Left lung (tissue), 10 donors: ENCODE data around the gene CMTM7. TPM values are rescaled to one million over a fixed set of nuclear protein-coding genes. Genes with fewer than 3 reads are reported as not detected.
A peak's percentile ranks its signal among the peaks of the same experiment; 100 is the strongest.
"Not testable (repeated sequence)": the region's sequence is repeated elsewhere in the genome, so short reads cannot be mapped to it uniquely, and the experiment has no call there.

Experiments used
- ATAC-seq: fragments of 200-7000 bp; cut with Tn5 transposase; one replicate; pipeline ENCODE4 v1.9.1; 2020; ENCODE audit warnings: moderate library complexity
- DNase-seq, 4 donors: peaks; one replicate each; pipeline ENCODE4 v3.0.0-alpha.2; 2013 to 2020
- H3K27ac ChIP-seq, 2 donors: fragments of 200-600 bp; sonication (generic) in 1 of 2; one replicate each; pipeline versions ENCODE4 v1.5.0 to v1.8.0; 2020 to 2021
- H3K27me3 ChIP-seq, 2 donors: fragments of 200-600 bp; sonication (generic) in 1 of 2; one replicate each; pipeline versions ENCODE4 v1.5.0 to v1.8.0; 2020 to 2021
- H3K36me3 ChIP-seq, 2 donors: fragments of 200-600 bp; sonication (generic) in 1 of 2; one replicate each; pipeline versions ENCODE4 v1.5.0 to v1.8.0; 2020 to 2021
- H3K4me1 ChIP-seq, 2 donors: fragments of 200-600 bp; one replicate each; pipeline ENCODE4 v1.8.0; 2021
- H3K4me3 ChIP-seq, 2 donors: fragments of 200-600 bp; sonication (generic) in 1 of 2; one replicate each; pipeline versions ENCODE4 v1.5.0 to v1.8.0; 2020 to 2021; ENCODE audit warnings: mild to moderate bottlenecking in 1 of 2
- H3K9me3 ChIP-seq, 2 donors: fragments of 200-600 bp; sonication (generic) in 1 of 2; one replicate each; pipeline versions ENCODE4 v1.5.0 to v1.8.0; 2020 to 2021
- intact Hi-C, 2 donors: fragments of 100-400 bp; cut with DNase I; formaldehyde crosslinking; loops; one replicate each; pipeline versions ENCODE4 v1.11.2 to v1.14.2; 2022
- polyA plus RNA-seq, 6 donors: library from polyadenylated mRNA; unstranded; fragments of 120-200 nt; gene quantifications; one replicate each; pipeline ENCODE4 v1.2.1, GENCODE V29; 2013; ENCODE audit not compliant: insufficient read length in 6 of 6
- total RNA-seq, 2 donors: library from RNA; stranded (reverse); fragmentation: NEBNext Ultra II Directional; extraction: Animal tissue kit (Norgen Biotek cat#: 25700); gene quantifications; one replicate each; pipeline ENCODE4 v1.2.1, GENCODE V29; 2021
- TF ChIP-seq, protein P1 (sequence below), 2 donors: fragments of 200-600 bp; sonication (generic) in 1 of 2; IDR thresholded peaks; one replicate each; pipeline versions ENCODE4 v1.5.0 to v1.8.0; 2021; ENCODE audit warnings: antibody characterized with exemption in 2 of 2
- donor health status: DM: no; HTN: yes; CAD: no.
- donor health status: DM: no; HTN: no; CAD: no.

The CMTM7 gene
- total and polyA plus RNA-seq, 8 donors, result 46.7 to 80.5 (median 68.4) TPM

DNA sequence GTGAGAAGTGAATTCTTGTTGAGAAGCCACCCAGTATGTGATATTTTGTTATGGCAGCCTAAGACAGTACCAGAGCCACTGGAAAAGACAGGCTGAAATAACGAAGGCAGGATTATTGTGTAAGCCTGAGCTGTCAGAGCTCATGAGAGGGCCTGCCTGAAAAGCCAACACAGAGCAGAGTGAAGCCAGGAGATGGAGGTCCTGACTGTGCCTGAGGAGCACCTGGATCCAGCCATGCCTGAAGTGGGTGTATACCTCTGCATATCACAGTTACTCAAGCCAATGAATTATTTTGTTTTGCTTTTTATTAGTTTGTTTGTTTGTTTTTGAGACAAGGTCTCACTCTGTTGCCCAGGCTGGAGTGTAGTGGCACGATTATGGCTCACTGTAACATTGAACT, 4.1 kb upstream of the CMTM7 start:
- peaks cover 0 to 8% of the 10 kb centered on the region in 2 donors for H3K4me1 ChIP-seq
- ATAC-seq, result no peak
- TF ChIP-seq, protein P1, sequence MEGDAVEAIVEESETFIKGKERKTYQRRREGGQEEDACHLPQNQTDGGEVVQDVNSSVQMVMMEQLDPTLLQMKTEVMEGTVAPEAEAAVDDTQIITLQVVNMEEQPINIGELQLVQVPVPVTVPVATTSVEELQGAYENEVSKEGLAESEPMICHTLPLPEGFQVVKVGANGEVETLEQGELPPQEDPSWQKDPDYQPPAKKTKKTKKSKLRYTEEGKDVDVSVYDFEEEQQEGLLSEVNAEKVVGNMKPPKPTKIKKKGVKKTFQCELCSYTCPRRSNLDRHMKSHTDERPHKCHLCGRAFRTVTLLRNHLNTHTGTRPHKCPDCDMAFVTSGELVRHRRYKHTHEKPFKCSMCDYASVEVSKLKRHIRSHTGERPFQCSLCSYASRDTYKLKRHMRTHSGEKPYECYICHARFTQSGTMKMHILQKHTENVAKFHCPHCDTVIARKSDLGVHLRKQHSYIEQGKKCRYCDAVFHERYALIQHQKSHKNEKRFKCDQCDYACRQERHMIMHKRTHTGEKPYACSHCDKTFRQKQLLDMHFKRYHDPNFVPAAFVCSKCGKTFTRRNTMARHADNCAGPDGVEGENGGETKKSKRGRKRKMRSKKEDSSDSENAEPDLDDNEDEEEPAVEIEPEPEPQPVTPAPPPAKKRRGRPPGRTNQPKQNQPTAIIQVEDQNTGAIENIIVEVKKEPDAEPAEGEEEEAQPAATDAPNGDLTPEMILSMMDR (IDR thresholded peaks at IDR 0.05), result no peak
- no peak overlapping the region for H3K27ac ChIP-seq
- H3K4me3 ChIP-seq, result no peak overlapping the region
- no peaks in the 10 kb centered on the region for H3K36me3 ChIP-seq
- no peaks in the 10 kb centered on the region for H3K9me3 ChIP-seq
- H3K27me3 ChIP-seq, result no peaks in the 10 kb centered on the region
- intact Hi-C loops, result no loop called here
- DNase-seq, result no peak

DNA sequence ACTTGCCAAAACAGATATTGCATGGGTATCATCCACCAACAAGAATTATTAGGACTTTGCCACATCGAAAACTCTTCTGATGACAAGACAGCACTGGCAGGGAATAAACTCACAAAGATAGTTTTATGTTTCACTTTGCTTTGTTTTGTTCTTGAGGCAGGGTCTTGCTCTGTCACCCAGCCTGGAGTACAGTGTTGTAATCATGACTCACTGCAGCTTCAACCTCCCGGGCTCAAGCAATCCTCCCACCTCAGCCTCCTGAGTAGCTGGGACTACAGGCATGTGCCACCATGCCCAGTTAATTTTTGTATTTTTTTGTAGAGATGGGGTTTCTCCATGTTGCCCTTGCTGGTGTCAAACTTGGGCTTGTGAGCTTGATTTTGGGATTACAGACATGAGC, 2.1 kb upstream of the CMTM7 start:
- H3K4me3 ChIP-seq, H3K27ac ChIP-seq, DNase-seq, H3K36me3 ChIP-seq, ATAC-seq, H3K27me3 ChIP-seq, intact Hi-C loops, H3K9me3 ChIP-seq: not testable (repeated sequence)
- H3K4me1 ChIP-seq, result peaks cover 0 to 27% of the 10 kb centered on the region in 2 donors

GRCh38 chr3:32392536-32393302, 1.1 kb downstream of the CMTM7 start:
- TF ChIP-seq, protein P1 (IDR thresholded peaks at IDR 0.05), result no peak
- Histone ChIP-seq H3K36me3 (no peaks in the 10 kb centered on the region), H3K27ac (peak overlapping the region; percentile 87 to 96), H3K27me3 (no peaks in the 10 kb centered on the region), H3K4me1 (peaks cover 0 to 54% of the 10 kb centered on the region in 2 donors), H3K4me3 (peak overlapping the region; percentile 90 to 91), H3K9me3 (no peaks in the 10 kb centered on the region)
- intact Hi-C loops, result no loop called here
- peak; percentile 77 for ATAC-seq
- DNase-seq, result peak in 3 of 4 donors; percentile 55 to 69 (median 68)

DNA sequence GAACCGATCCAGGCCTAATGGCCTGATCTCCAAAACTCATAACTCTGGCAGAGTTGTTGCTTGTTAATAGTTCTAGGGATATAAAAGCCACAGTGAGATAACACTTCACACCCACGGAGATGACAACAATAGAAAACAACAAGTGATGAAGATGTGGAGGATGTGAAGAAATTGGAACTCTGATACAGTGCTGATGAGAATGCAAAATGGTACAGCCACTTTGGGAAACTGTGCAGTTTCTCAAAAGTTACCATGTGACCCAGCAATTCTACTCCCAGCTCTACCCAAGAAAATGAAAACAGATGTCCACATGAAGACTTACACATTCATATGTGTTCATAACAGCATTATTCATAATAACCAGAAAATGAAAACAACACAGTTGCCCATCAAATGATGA, 3.8 kb downstream of the CMTM7 start:
- DNase-seq, result no peak
- H3K27me3 ChIP-seq, result no peaks in the 10 kb centered on the region
- intact Hi-C loops, result no loop called here
- H3K4me3 ChIP-seq, result no peak overlapping the region
- ATAC-seq, result no peak
- no peaks in the 10 kb centered on the region for H3K36me3 ChIP-seq
- H3K27ac ChIP-seq, result peak overlapping the region in 1 of 2 donors; percentile 45
- peaks cover 8 to 82% of the 10 kb centered on the region in 2 donors for H3K4me1 ChIP-seq
- TF ChIP-seq, protein P1 (IDR thresholded peaks at IDR 0.05), result no peak
- no peaks in the 10 kb centered on the region for H3K9me3 ChIP-seq

- no peaks in the 10 kb centered on the region for H3K9me3 ChIP-seq
- DNase-seq (no peak), ATAC-seq (no peak)
- no peak overlapping the region for H3K4me3 ChIP-seq
- no peaks in the 10 kb centered on the region for H3K36me3 ChIP-seq
- intact Hi-C loops, result no loop called here
- no peaks in the 10 kb centered on the region for H3K27me3 ChIP-seq
- H3K4me1 ChIP-seq, result peaks cover 22 to 96% of the 10 kb centered on the region in 2 donors
- TF ChIP-seq, protein P1 (IDR thresholded peaks at IDR 0.05), result no peak
- peak overlapping the region in 1 of 2 donors; percentile 75 for H3K27ac ChIP-seq
Observed at GRCh38 chr3:32397941-32398340, 6.3 kb downstream of the CMTM7 start.
